GM21423 (cell line): ENCODE measurements around the gene CBARP.
"Not testable (repeated sequence)": the region's sequence is repeated elsewhere in the genome, so short reads cannot be mapped to it uniquely, and the experiment has no call there.

Source experiments
- ATAC-seq: cut with Tn5 transposase; IDR thresholded peaks from one replicate; pipeline ENCODE4 v1.9.1; 2021; ENCODE audit warnings: mild to moderate bottlenecking, moderate library complexity; ENCODE audit not compliant: unreplicated experiment

CBARP gene

DNA sequence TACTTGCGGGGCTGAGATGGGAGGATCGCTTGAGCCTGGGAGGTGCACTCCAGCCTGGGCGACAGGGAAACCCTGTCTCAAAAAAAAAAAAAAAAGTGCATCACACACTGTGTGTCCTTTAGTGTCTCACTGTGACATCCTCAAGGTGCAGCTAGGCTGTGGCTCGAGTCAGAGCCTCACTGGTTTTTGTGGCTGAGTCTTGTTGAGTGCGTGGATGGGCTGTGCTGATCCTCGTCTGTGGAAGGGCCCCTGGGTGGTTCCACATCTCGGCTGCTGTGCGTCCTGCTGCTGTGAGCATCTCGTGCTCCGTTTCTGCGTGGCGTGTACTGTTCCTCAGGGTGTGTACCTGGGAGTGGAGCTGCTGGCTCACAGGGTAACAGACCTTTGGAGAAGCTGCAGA lies 21.0 kb downstream of the CBARP start:
- no peak for ATAC-seq

- no peak for ATAC-seq
Measured at GRCh38 chr19:1214862-1215731, 22.7 kb downstream of the CBARP start.

- ATAC-seq, result no peak
Measured at GRCh38 chr19:1214299-1214861, 23.4 kb downstream of the CBARP start.

DNA sequence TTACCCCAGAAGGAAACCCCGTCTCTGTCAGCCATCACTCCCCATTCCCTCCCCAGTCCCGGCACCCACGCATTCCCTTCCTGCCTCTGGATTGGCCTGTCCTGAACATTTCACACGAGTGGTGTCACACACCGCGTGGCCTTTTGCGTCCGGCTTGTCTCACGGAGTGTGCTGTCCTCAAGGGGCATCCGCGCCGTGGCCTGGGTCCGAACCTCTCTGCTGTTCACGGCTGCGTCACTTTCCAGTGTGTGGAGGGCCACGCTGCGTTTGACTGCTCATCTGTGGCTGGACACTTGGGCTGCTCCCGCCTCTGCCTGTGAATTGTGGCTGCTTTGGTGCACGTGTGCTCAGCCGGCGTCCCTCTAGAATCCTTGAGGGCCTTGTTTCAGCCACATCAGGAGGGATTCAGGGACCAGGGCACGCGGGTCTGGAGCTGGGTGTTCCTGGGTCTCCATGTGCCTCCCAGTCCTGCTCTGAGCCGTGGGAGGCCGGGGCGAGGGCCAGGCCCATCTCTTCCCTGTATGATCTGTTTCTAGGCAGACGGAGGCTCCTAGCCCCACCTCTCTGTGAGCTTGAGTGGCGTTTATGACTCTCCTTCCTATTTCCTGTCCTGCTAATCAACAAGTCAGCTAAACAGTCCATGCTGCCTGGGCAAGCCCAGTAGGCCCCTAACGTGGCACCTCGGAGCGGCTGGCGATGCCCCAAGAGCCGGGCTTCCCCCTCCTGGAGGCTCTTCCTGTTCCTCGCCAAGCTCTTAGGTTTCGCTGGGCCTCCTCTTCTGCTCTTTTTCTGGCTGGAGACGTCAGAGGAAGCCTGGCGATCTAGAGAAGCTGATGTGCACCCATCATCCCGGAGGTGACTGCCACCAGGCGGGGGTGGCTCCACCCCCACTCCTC lies 24.2 kb downstream of the CBARP start:
- ATAC-seq, result no peak

- ATAC-seq, result no peak
Measured at GRCh38 chr19:1211494-1212234, 26.1 kb downstream of the CBARP start.

- ATAC-seq, result no peak
Measured at GRCh38 chr19:1210227-1210538, 27.6 kb downstream of the CBARP start.

DNA sequence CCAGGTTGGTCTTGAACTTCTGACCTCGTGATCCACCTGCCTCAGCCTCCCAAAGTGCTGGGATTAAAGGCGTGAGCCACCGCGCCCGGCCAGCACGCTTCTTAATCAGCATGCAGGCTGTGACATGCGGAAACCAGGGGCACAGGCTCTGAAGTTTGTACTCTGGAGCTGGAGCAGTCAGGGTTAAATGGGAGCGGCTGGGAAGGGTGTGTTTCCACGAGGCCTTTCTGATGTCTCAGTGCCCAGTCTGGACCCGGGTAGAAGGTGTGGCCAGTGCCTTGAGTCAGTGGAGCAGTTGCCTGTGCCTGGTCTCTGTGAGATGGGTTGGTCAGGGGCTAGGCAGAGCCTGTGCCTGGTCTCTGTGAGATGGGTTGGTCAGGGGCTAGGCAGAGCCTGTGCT lies 29.0 kb downstream of the CBARP start:
- ATAC-seq, result not testable (repeated sequence)

GRCh38 chr19:1206864-1207450 lies 30.8 kb downstream of the CBARP start:
- no peak for ATAC-seq

- ATAC-seq, result no peak
Measured at GRCh38 chr19:1206150-1206863, 31.5 kb downstream of the CBARP start.

GRCh38 chr19:1205114-1206099 lies 32.4 kb downstream of the CBARP start, which contains the start of gene STK11:
TSS of gene STK11 (plus strand) at chr19:1205778. CDS start at chr19:1206914, 1,136 bp downstream.
- ATAC-seq, result peak; percentile 88

DNA sequence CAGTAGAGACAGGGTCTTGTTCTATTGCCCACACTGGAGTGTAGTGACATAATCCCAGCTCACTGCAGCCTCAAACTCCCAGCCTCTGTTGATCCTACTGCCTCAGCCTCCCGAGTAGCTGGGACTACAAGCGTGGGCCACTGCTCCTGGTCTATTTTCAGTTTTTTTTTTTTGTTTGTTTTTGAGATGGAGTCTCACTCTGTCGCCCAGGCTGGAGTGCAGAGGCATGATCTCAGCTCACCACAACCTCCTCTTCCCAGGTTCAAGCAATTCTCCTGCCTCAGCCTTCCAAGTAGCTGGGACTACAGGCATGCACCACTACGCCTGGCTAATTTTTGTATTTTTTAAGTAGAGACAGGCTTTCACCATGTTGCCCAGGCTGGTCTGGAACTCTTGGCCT lies 37.2 kb downstream of the CBARP start:
- ATAC-seq, result not testable (repeated sequence)

GRCh38 chr19:1199531-1199930 lies 38.3 kb downstream of the CBARP start:
- ATAC-seq, result no peak

- ATAC-seq, result no peak
Measured at GRCh38 chr19:1189419-1189818, 48.4 kb downstream of the CBARP start.

DNA sequence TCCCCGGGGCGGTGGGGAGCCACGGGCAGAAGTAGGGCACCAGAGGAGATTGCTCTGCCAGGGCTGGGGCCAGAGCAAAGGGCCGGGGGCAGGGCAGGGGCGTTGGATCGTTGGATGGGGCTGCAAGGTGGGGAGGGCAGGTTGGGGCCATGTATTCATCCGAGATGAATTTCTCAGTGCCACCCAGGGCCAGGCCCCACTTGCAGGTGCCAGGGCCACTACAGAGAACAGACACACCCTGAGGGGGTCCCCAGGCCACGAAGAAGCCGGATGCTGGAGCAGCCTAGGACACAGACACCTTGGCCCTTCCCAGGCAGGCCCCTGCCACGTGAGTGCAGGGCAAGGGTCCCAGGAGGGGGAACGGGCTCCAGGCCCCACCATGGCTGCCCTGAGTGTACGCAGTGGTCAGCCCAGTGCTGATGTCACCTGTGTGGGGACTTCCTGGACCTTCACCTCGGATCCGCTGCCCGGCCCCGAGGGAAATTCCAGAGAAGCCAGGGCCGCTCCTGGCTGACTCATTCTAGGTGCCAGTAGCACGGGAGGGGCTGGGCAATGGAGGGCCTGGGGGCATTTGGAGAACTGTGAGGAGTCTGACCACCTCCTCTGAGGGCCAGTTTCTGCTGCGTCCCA lies 54.1 kb downstream of the CBARP start:
- no peak for ATAC-seq

- no peak for ATAC-seq
Measured at GRCh38 chr19:1182727-1183126, 55.1 kb downstream of the CBARP start.

DNA sequence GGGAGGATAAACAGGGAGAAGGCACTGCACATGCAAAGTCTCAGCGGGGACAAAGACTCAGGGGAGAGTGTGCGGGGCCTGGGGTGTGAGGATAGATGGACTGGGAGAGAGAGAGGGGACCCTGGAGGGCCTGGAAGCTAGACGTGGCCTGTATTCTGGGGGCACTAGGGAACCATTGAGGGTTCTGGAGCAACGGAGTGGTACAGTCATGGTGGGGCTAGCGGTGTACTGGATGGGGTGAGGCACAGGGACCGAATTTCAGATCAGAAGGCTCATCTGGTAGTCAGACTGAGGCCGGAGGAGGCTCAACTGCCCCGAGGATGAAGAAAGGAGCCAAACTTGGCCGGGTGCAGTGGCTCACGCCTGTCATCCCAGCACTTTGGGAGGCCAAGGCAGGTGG lies 55.7 kb downstream of the CBARP start:
- ATAC-seq, result no peak

GRCh38 chr19:1181606-1182005 lies 56.2 kb downstream of the CBARP start:
- no peak for ATAC-seq
